Hepatic stellate cell (primary cell): Measurements from ENCODE around the gene ZNF366.

ENCODE experiments used
- DNase-seq: peaks from one replicate; pipeline ENCODE4 v3.0.0; 2011; ENCODE audit warnings: low spot score

The ZNF366 gene, protein sequence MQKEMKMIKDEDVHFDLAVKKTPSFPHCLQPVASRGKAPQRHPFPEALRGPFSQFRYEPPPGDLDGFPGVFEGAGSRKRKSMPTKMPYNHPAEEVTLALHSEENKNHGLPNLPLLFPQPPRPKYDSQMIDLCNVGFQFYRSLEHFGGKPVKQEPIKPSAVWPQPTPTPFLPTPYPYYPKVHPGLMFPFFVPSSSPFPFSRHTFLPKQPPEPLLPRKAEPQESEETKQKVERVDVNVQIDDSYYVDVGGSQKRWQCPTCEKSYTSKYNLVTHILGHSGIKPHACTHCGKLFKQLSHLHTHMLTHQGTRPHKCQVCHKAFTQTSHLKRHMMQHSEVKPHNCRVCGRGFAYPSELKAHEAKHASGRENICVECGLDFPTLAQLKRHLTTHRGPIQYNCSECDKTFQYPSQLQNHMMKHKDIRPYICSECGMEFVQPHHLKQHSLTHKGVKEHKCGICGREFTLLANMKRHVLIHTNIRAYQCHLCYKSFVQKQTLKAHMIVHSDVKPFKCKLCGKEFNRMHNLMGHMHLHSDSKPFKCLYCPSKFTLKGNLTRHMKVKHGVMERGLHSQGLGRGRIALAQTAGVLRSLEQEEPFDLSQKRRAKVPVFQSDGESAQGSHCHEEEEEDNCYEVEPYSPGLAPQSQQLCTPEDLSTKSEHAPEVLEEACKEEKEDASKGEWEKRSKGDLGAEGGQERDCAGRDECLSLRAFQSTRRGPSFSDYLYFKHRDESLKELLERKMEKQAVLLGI

DNA sequence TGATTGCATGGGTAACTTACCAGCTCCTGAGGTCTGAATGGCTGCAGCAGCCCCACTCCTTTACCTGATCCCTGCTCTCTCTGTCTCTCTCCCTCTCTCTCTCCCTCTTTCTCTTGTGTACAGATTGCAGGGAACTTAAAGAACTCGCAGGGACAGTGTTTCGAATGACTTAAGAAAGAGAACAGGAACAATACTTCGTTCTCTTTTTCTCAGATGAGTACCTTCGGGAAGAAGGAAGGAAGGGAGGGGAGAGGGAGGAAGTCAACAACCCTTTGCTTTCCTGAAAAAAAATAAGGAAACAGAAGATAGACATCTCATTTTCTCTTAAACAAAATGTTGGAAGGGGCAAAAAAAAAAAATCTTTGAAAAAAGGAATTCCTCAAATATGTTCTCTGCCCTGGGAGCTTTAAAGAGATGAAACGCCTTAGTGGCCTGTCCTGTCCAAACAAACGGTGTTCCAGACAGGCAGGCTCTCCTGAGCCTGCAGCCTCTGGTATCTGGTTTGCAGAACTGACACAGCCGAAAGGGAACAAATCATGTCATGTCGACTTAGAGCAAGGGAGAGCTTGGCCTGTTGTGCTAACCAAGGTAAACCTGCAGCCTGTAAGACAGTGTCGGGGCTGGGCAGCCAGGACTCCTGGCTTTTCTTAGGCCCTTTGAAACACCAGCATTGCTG lies at the start of gene ZNF366:
TSS of gene ZNF366 (minus strand) at position 180 of the 676 bp plus-strand sequence. CDS start 45,914 bp downstream, outside the sequence.
- no peak for DNase-seq

GRCh38 chr5:72556351-72557166 lies 49.3 kb upstream of the ZNF366 start:
- DNase-seq, result peak; percentile 50

DNA sequence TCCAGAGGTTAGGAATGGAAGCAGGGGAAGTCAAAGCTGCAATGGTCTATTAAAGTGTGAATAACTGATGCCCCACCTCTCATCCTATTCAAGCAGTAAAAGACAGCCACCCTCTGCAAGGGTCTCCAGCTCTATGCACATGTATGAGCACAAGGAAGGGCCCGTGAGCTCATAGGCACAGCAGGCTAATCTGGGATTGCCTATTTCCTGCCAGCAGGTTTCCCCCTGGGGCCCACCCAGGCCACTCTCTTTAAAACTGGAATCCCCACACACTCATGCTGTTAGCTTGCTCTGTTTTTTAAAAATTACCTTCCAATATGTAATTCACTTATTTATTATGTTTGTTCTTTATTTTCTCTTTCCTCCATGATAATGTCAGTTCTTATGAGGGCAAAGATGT lies 48.7 kb upstream of the ZNF366 start:
- DNase-seq, result no peak

GRCh38 chr5:72554897-72555296 lies 47.7 kb upstream of the ZNF366 start:
- DNase-seq, result no peak

DNA sequence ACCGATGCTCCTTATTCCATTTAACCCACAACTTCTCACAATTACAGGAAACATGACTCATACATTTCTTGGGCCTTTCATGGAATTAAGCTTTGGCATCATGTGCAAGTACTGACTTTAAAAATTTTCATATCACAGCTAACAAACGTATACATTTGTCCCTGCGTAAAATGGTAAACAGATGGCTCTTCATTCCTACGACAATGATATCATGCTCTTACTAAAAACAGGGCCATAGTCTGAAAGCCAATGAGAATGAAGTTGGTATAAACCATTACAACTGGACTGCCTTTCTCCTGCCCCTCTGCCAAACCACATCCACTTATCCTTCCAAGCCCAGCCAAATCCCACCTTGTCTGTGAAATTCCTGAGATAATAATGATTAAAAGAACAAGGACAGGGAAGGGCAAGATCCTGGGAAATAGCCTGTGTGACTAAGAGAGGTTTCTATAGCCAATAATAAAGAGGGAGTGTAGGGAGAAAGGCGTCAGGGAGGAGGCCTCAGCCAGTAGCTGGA lies 44.9 kb upstream of the ZNF366 start:
- DNase-seq, result no peak

DNA sequence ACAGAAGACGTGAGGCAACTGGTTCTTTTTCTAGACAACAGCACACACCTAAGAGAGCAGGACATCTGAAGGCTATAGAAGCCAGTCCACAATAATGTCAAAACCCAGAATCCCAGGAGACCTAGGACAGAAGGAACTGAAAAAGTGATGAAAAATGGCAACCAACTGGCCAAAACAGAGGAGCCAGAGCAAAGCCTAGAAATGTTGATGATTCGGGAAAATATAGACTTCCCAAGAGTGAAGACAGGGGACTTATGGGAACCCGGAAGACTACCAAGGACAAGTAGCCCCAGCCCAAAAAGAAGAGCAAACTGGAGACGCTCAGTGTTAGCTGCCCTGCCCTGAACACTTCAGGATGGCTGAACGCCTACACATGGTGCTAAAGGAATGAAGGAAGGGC lies 43.4 kb upstream of the ZNF366 start:
- DNase-seq, result no peak

- no peak for DNase-seq
Observed at GRCh38 chr5:72543811-72544210, 36.6 kb upstream of the ZNF366 start.

GRCh38 chr5:72543365-72543764 lies 36.2 kb upstream of the ZNF366 start:
- DNase-seq, result peak; percentile 53

- DNase-seq, result no peak
Observed at GRCh38 chr5:72542695-72543094, 35.5 kb upstream of the ZNF366 start.

DNA sequence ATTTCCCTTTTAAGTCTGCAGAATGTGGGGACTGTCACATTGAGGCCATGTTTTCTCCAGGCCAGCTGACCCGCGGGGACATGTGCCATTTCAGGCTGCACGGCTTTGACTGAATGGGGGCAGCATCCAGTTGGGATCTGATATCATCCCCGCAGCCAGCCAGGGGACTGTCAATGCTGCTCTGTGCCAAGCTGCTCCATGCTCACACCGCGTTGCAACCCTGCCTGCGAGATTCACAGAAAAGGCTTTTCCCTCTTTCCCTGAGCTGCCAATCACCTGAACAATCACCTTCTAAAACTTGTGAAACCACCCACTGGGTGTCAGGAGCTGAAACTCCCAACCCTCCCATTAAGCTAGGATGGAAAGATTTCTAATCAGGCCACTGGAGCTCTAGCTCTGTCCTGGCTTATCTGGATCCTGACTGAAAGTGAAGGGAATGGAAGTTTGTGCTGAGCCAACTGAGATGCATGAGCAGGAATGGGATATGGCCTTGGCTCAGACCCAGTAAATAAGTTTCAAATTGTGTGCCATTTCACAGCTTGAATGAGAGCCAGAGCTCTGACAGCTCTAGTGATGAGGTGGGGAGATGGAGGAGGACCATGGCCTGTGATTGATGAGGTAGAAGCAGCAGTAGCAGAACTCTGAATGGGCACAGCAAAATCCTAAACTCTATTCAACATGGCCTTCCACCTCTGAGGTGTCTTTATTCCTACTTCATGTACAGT lies 34.5 kb upstream of the ZNF366 start:
- DNase-seq, result no peak

DNA sequence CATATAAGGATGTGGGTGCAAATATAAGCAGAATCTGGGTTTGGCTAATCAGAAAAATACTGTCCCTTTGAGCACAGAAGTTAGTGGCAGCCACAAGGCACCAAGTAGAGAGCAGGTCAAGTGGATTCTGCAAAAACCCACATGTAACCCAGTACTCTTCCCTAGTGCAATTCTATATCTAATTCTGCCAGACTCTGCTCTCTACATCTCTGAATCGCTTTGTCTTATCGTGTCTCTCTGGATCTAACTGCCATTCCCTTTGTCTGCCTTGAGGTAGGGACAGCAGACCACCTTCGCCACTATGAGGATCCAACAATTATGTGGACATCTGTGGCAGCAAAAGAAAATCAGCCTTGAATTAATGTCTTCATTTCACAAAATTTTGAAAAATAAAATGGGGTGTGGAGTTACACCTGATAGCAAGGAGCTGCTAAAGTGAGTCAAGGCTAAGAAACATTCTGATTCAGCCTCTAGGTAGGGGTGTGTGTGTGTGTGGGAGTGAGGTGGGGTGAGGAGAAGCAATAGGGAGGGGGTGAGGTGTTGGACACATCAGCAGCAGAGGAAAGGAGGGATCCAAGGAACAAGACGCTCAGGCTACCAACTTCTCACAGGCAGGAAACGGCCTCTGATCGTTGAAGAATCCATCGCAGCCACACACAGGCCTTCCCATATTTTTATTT lies 33.7 kb upstream of the ZNF366 start:
- no peak for DNase-seq

- DNase-seq, result no peak
Observed at GRCh38 chr5:72539726-72540125, 32.5 kb upstream of the ZNF366 start.

- DNase-seq, result no peak
Observed at GRCh38 chr5:72539038-72539437, 31.8 kb upstream of the ZNF366 start.

DNA sequence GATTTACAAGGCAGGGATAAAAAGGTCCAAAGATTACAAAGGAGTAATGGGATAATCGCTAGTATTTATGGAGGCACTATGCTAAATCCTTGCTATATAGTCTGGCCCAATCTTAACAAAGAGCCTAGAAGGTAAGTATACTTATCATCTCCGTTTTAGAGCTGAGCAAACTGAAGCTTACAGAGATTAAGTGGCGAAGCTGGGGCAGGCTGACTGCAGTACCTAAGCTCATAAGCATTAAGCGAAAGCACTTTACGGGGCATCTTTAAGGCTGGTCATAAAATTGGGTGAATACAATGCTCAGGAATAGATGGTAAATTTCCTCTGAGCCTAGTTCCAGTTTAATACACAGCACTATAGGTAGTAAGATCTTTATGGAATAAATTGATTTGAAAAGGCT lies 30.0 kb upstream of the ZNF366 start:
- DNase-seq, result no peak

DNA sequence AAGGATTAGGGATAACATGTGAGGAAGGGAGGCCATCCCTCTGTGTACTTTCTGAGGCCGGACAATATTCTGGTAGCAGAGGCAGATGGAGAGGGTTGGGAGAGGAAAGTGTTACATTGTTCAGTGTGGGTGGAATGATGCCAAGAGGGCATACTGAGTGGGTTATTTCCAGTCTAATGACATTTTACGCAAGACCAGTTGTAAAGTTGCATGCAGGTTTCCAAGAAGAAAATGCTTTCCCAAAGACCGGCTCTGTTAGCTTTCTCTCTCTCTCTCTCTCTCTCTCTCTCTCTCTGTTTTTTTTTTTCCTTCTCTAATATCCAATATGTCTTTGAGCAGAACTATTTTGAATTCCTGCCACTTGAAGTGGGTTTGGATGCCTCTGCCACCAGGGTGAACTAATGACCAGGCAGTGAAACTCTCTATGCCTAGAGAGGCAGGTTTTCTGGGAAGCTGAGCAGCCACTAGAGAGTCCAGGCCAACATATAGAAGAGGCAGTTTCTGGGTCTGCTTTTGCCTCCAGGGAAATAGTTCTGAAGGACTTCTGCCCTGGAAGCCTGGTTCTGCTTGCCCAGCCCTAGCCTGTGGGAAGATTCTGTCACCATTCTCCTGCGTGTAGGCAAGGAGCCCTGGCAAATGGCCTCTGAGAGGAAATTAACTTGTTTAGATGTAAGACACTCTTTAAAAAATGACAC lies 24.4 kb upstream of the ZNF366 start:
- DNase-seq, result no peak

- DNase-seq, result no peak
Observed at GRCh38 chr5:72530196-72530595, 23.0 kb upstream of the ZNF366 start.

GRCh38 chr5:72529383-72529782 lies 22.2 kb upstream of the ZNF366 start:
- DNase-seq, result no peak

DNA sequence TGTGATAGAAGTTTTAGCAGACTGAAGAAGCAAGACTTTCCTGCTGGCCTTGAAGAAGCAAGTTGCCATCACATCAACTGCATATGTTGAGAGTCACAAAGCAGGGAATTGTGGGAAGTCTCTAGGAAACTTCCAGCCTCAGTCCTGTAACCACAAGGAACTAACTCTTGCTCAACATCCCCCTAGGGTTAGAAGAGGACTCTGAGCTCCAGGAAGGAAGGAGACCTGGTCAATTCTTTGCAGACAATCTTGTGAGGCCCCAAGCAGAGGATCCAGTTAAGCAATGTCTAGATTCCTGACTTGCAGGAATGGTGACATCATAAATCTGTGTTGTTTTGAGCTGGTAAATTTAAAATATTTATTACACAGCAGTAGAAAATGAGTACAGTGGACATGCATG lies 18.6 kb upstream of the ZNF366 start:
- peak; percentile 40 for DNase-seq

DNA sequence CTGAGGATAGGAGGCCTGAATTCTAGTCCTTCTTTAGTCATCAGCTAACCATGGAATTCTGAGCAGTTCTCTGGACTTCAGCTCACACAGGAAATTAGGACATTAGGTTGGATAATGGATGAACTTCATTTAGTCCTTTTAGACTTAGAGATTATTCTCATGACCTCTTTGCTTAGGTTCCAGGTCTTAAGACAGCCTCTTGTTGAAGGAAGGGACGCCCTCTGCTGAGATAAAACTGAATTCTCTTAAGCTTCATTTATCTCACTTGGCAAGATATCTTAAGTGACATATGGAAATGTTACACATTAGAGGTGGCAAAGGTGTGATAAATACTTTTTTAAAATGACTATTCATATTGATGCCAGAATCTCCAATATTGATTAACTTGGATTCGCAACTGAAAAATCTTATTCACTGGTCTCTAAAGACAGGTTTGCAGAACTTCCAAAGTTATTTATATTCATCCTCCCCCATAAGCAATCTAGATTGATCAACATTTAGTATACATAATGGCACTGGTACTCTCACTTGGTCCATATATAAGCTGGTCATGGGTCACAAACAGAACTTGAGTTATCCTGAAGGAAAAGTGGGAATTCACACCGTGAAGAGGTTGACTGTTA lies 16.9 kb upstream of the ZNF366 start:
- DNase-seq, result peak; percentile 32
